IMR-90 (cell line): ENCODE data around the gene MCUR1. TPM values are rescaled to one million over a fixed set of nuclear protein-coding genes. Genes with fewer than 3 reads are reported as not detected.

Experiments
- ATAC-seq: fragments of 200-7000 bp; cut with Tn5 transposase; 2 replicates; pipeline ENCODE4 v1.9.1; 2020; ENCODE audit warnings: low read depth, mild to moderate bottlenecking, moderate library complexity
- Bru-seq: library from RNA; stranded (reverse); fragments of 400-500 nt; gene quantifications from one replicate; lab custom pipeline; 2021; lab: Mats Ljungman, UMichigan
- BruChase-seq, 2 experiments: library from RNA; stranded (reverse); fragments of 400-500 nt; gene quantifications; one replicate each; lab custom pipeline; 2021; lab: Mats Ljungman, UMichigan
- BruUV-seq: library from RNA; stranded (reverse); fragments of 400-500 nt; replicated peaks from 2 replicates; lab custom pipeline; 2021; lab: Mats Ljungman, UMichigan
- CTCF ChIA-PET: fragments of 300-600 bp; formaldehyde crosslinking; extraction: SDS; loops from one replicate; lab custom pipeline; 2021; ENCODE audit warnings: antibody characterized with exemption; lab: Yijun Ruan, JAX
- POLR2A ChIA-PET: fragments of 300-600 bp; sonication (Branson Sonifier 250); formaldehyde crosslinking; loops from one replicate; lab custom pipeline; 2022; ENCODE audit warnings: antibody characterized with exemption; ENCODE audit not compliant: unreplicated experiment; lab: Charles Lee
- DNase-seq: peaks from one replicate; pipeline ENCODE4 v3.0.0; 2013
- H2AFZ ChIP-seq: replicated peaks from 2 replicates; pipeline ENCODE3; 2013; ENCODE audit warnings: low read length, mild to moderate bottlenecking; ENCODE audit not compliant: poor library complexity
- H2AK5ac ChIP-seq: 2 replicates; pipeline ENCODE4 v1.6.1; 2013; ENCODE audit warnings: low read depth, low read length, inconsistent platforms
- H2AK9ac ChIP-seq: replicated peaks from 2 replicates; pipeline ENCODE3; 2013; ENCODE audit warnings: mild to moderate bottlenecking, low read depth, low read length, moderate library complexity; ENCODE audit not compliant: poor library complexity
- H2BK120ac ChIP-seq: 2 replicates; pipeline ENCODE4 v1.6.1; 2013; ENCODE audit warnings: low read depth, low read length, inconsistent platforms
- H2BK15ac ChIP-seq: 3 replicates; pipeline ENCODE4 v1.6.1; 2013; ENCODE audit warnings: low read depth, low read length, inconsistent platforms
- H2BK20ac ChIP-seq: 2 replicates; pipeline ENCODE4 v1.6.1; 2013; ENCODE audit warnings: low read depth, mild to moderate bottlenecking, inconsistent platforms, low read length, moderate library complexity
- H2BK5ac ChIP-seq: 2 replicates; pipeline ENCODE4 v1.6.1; 2013; ENCODE audit warnings: mild to moderate bottlenecking, low read depth, low read length, inconsistent platforms; ENCODE audit not compliant: poor library complexity, severe bottlenecking
- H3K14ac ChIP-seq: replicated peaks from 2 replicates; pipeline ENCODE4 v1.6.1; 2013; ENCODE audit warnings: low read depth, low read length, inconsistent platforms
- H3K18ac ChIP-seq: 2 replicates; pipeline ENCODE4 v1.6.1; 2013; ENCODE audit warnings: low read depth, low read length, control low read depth
- H3K23ac ChIP-seq: 2 replicates; pipeline ENCODE4 v1.6.1; 2013; ENCODE audit warnings: low read depth, low read length, inconsistent platforms
- H3K27ac ChIP-seq: 2 replicates; pipeline ENCODE4 v1.5.1; 2013; ENCODE audit warnings: mild to moderate bottlenecking, control low read depth, low read length; ENCODE audit not compliant: insufficient read depth
- H3K27me3 ChIP-seq: 2 replicates; pipeline ENCODE4 v1.6.1; 2013; ENCODE audit warnings: low read length; ENCODE audit not compliant: control insufficient read depth, insufficient read depth
- H3K36me3 ChIP-seq: 2 replicates; pipeline ENCODE4 v1.6.1; 2013; ENCODE audit warnings: low read length, mixed read lengths; ENCODE audit not compliant: control insufficient read depth, insufficient read depth
- H3K4ac ChIP-seq: 2 replicates; pipeline ENCODE4 v1.6.1; 2013; ENCODE audit warnings: low read depth, low read length, inconsistent platforms
- H3K4me1 ChIP-seq: 2 replicates; pipeline ENCODE4 v1.6.1; 2013; ENCODE audit warnings: low read length, mixed read lengths; ENCODE audit not compliant: control insufficient read depth, insufficient read depth
- H3K4me2 ChIP-seq: 2 replicates; pipeline ENCODE4 v1.6.1; 2013; ENCODE audit warnings: low read depth, mild to moderate bottlenecking, control low read depth, low read length, moderate library complexity
- H3K4me3 ChIP-seq: 2 replicates; pipeline ENCODE4 v1.5.1; 2013; ENCODE audit warnings: low read depth, mild to moderate bottlenecking, control low read depth, low read length, moderate library complexity; ENCODE audit not compliant: insufficient read depth
- H3K56ac ChIP-seq: 2 replicates; pipeline ENCODE4 v1.6.1; 2013; ENCODE audit warnings: low read length, inconsistent platforms; ENCODE audit not compliant: insufficient read depth; ENCODE audit errors: extremely low read depth
- H3K79me1 ChIP-seq, 2 experiments: 2 replicates each; pipeline ENCODE4 v1.6.1; 2013; ENCODE audit warnings: low read length in 2 of 2, inconsistent platforms in 1 of 2, low read depth in 1 of 2
- H3K9ac ChIP-seq: 2 replicates; pipeline ENCODE4 v1.6.1; 2013; ENCODE audit warnings: low read depth, low read length, control low read depth
- H3K9me1 ChIP-seq: 2 replicates; pipeline ENCODE4 v1.6.1; 2013; ENCODE audit warnings: low read length, inconsistent platforms; ENCODE audit not compliant: insufficient read depth
- H3K9me3 ChIP-seq: 2 replicates; pipeline ENCODE4 v1.6.1; 2013; ENCODE audit warnings: low read length; ENCODE audit not compliant: control insufficient read depth, insufficient read depth
- H4K20me1 ChIP-seq: 2 replicates; pipeline ENCODE4 v1.6.1; 2013; ENCODE audit warnings: low read length, inconsistent platforms; ENCODE audit not compliant: insufficient read depth
- H4K5ac ChIP-seq: 2 replicates; pipeline ENCODE4 v1.6.1; 2013; ENCODE audit warnings: mild to moderate bottlenecking, low read depth, low read length, control low read depth
- H4K8ac ChIP-seq, 2 experiments: 2 replicates each; pipeline ENCODE4 v1.6.1; 2013; ENCODE audit warnings: low read depth in 2 of 2, low read length in 2 of 2, control low read depth in 1 of 2, inconsistent platforms in 1 of 2
- H4K91ac ChIP-seq: 2 replicates; pipeline ENCODE4 v1.6.1; 2013; ENCODE audit warnings: low read depth, low read length, inconsistent platforms; ENCODE audit not compliant: insufficient read depth
- BHLHE40 ChIP-seq: fragments of 150-350 bp; IDR thresholded peaks from 2 replicates; pipeline ENCODE4 v1.6.1; 2016; ENCODE audit warnings: mild to moderate bottlenecking, low read depth, low read length
- ELK1 ChIP-seq: fragments of 150-350 bp; IDR thresholded peaks from 2 replicates; pipeline ENCODE4 v1.6.1; 2016; ENCODE audit warnings: low read depth, mild to moderate bottlenecking, low read length, moderate library complexity, borderline replicate concordance
- MAZ ChIP-seq: IDR thresholded peaks from 2 replicates; pipeline ENCODE4 v1.6.1; 2012; ENCODE audit warnings: low read depth, mild to moderate bottlenecking, low read length, improper control_type of control experiment, moderate library complexity, borderline replicate concordance
- MXI1 ChIP-seq: IDR thresholded peaks from 2 replicates; pipeline ENCODE4 v1.6.1; 2012; ENCODE audit warnings: low read depth, mild to moderate bottlenecking, low read length, moderate library complexity, borderline replicate concordance
- POLR2A ChIP-seq: IDR thresholded peaks from 2 replicates; pipeline ENCODE4 v1.6.1; 2012; ENCODE audit warnings: mild to moderate bottlenecking, low read depth, low read length
- RCOR1 ChIP-seq: IDR thresholded peaks from 2 replicates; pipeline ENCODE4 v1.6.1; 2012; ENCODE audit warnings: mild to moderate bottlenecking, low read length, improper control_type of control experiment; ENCODE audit not compliant: insufficient replicate concordance
- USF2 ChIP-seq: fragments of 150-350 bp; IDR thresholded peaks from 2 replicates; pipeline ENCODE4 v1.6.1; 2017; ENCODE audit warnings: mild to moderate bottlenecking, antibody characterized with exemption, low read length, low read depth
- WGBS, 2 experiments: methylation state at CpG; one replicate each; pipeline versions ENCODE4 v1.1.5 to v1.1.7; 2013; ENCODE audit warnings: missing lambda C conversion rate in 2 of 2; ENCODE audit not compliant: insufficient read length in 1 of 2; ENCODE audit errors: extremely low coverage in 2 of 2; 5-methylcytosine and 5-hydroxymethylcytosine counted together
- dilution Hi-C: fragments of 300-500 bp; cut with HindIII; formaldehyde crosslinking; loops from one replicate; pipeline ENCODE4 v1.14.3; 2018; ENCODE audit warnings: low sequenced_read_pairs; ENCODE audit not compliant: unreplicated experiment
- in situ Hi-C: fragments of 300-500 bp; cut with MboI; formaldehyde crosslinking; loops from 3 replicates; pipeline ENCODE4 v1.14.3; 2019; ENCODE audit warnings: low sequenced_read_pairs, inconsistent platforms, mixed read lengths
- intact Hi-C: fragments of 100-400 bp; cut with micrococcal nuclease; formaldehyde crosslinking; loops from 2 replicates; pipeline ENCODE4 v1.10.0; 2022
- long read RNA-seq: library from polyadenylated mRNA; unstranded; transcript quantifications from one replicate; pipeline ENCODE4 v2.0.0, GENCODE V29; 2021; ENCODE audit not compliant: unreplicated experiment
- polyA plus RNA-seq, 3 experiments: library from polyadenylated mRNA; depleted of rRNA; stranded (reverse); fragments of >200 nt; gene quantifications; 2 replicates each; pipeline ENCODE4 v1.2.3, GENCODE V29; 2012; ENCODE audit warnings: low replicate concordance in 1 of 3
- total RNA-seq: library from RNA; depleted of rRNA; stranded (reverse); fragments of >200 nt; gene quantifications from 2 replicates; pipeline ENCODE4 v1.2.3, GENCODE V29; 2012; rRNA removed
- TF ChIP-seq, protein P1 (sequence below): conservative IDR thresholded peaks from 2 replicates; pipeline ENCODE4 v1.5.1; 2012; ENCODE audit warnings: mild to moderate bottlenecking, low read depth, low read length, improper control_type of control experiment

Gene MCUR1
- 4.1 and 5.6 TPM in 2 replicates for total RNA-seq
- polyA plus RNA-seq (2012; rRNA removed), result 6.0 and 6.5 TPM in 2 replicates
- polyA plus RNA-seq (2012; cell fraction: cytosol; rRNA removed), result 3.9 and 4.3 TPM in 2 replicates
- polyA plus RNA-seq (2012; cell fraction: nucleus; rRNA removed; ENCODE audit: low replicate concordance), result 2.6 and 2.7 TPM in 2 replicates
- percentile 63 among the genes with signal in this experiment for Bru-seq, nascent RNA
- percentile 69 among the genes with signal in this experiment for BruChase-seq, experiment 1, labeled RNA remaining after a 6-hour chase
- BruChase-seq, experiment 2, labeled RNA remaining after a 2-hour chase, result percentile 58 among the genes with signal in this experiment
- long read RNA-seq, full-length matches to known transcripts, result 13 of 18 reads
- long read RNA-seq, partial matches to known transcripts, result 0 of 18 reads
- long read RNA-seq, other reads (novel, unspliced or antisense), result 5 of 18 reads

DNA sequence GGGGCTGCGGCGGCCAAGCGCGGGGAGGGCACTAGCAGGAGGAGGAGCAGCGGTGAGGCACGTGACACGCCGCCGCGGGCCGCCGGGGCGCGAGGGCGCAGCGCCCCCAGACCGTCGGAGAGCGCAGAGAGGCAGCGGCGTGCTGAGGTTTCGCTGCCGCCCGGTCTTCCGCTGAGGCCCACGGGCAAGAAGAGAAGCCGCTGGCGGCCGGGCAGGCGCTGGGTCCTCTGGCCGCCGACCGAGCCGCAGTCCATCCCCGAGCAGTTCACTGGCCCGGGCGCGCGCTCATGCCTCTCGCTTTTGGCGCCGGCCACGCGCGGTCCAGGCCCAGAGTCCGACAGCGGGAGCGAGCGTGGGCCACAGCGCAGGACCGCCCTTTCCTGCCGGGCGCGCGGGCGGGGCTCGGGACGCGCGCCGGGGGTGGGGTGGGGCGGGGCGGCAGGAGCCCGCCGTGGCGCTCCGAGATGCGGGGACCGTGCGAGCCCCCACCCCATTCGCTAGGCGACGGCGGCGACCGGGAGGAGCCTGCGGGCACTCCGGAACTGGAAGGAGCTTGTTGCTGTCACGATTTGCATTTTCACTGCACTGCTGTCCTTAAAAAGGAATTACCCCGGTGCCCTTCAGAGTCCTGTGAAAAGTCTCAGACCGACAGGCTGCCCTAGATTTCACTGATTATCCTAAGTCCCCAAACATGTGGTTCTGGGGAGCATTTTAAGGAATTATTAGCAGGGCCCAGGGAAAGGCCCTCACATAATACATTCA, at the start of gene MCUR1:
Gene MCUR1 (minus strand): TSS at position 382 of the 762 bp plus-strand sequence. CDS start 128 bp downstream, at position 254.
- peak within 1 kb of the TSS; percentile 45 for H3K56ac ChIP-seq
- ATAC-seq, result peak; percentile 89
- peak within 1 kb of the TSS; percentile 23; the same call in 1 of the 2 replicates for H4K91ac ChIP-seq
- BruUV-seq, result no TSS peak
- peak within 1 kb of the TSS; percentile 87 for H2AK9ac ChIP-seq
- H3K9me3 ChIP-seq, result no peaks in the 10 kb centered on the region
- H2BK15ac ChIP-seq, result no peak within 1 kb of the TSS; the same call in 2 of the 3 replicates
- peak within 1 kb of the TSS; percentile 72; the same call in 1 of the 2 replicates for H3K4ac ChIP-seq
- no peaks in the 10 kb centered on the region for H3K4me1 ChIP-seq
- dilution Hi-C loops (no loop called here), in situ Hi-C loops (no loop called here), intact Hi-C loops (no loop called here)
- peak within 1 kb of the TSS; percentile 70 for H3K9ac ChIP-seq
- peak within 1 kb of the TSS; percentile 52; the same call in 1 of the 2 replicates for H2BK120ac ChIP-seq
- H3K18ac ChIP-seq, result no peak within 1 kb of the TSS; the same call in 1 of the 2 replicates
- peaks cover 6% of the 10 kb centered on the region; the same call in 1 of the 2 replicates for H3K9me1 ChIP-seq
- WGBS, 2 experiments, result 1% methylated on average over 33 of the region's 81 CpGs; no CpG with 5 or more reads in 1 of the 2 experiments
- H3K4me2 ChIP-seq, result peak within 1 kb of the TSS; percentile 90
- POLR2A ChIA-PET, result no interaction called here
- H2AFZ ChIP-seq, result peak within 1 kb of the TSS; percentile 98
- H3K27ac ChIP-seq, result peak within 1 kb of the TSS; percentile 82
- no peak within 1 kb of the TSS for H2BK20ac ChIP-seq
- H3K27me3 ChIP-seq, result no peaks in the 10 kb centered on the region
- peaks cover 18 to 32% of the 10 kb centered on the region in 2 experiments for H3K79me1 ChIP-seq
- peak within 1 kb of the TSS; percentile 47 for H4K5ac ChIP-seq
- no peak within 1 kb of the TSS for H2AK5ac ChIP-seq
- peak within 1 kb of the TSS; percentile 48 for H3K14ac ChIP-seq
- peak within 1 kb of the TSS; percentile 68 for H2BK5ac ChIP-seq
- H4K8ac ChIP-seq, result peak within 1 kb of the TSS; percentile 27 to 59
- CTCF ChIA-PET, result no interaction called here
- peaks cover 3% of the 10 kb centered on the region for H4K20me1 ChIP-seq
- DNase-seq, result peak; percentile 74
- H3K4me3 ChIP-seq, result peak within 1 kb of the TSS; percentile 86
- no peaks in the 10 kb centered on the region for H3K36me3 ChIP-seq
- TF ChIP-seq BHLHE40 (peak; percentile 81), USF2 (peak; percentile 92), MAZ (peak; percentile 90), RCOR1 (no peak), MXI1 (0 out of 2 replicates have a peak, but pooled peaks have one; percentile 13), ELK1 (no peak), POLR2A (peak; percentile 80)
- TF ChIP-seq, protein P1, sequence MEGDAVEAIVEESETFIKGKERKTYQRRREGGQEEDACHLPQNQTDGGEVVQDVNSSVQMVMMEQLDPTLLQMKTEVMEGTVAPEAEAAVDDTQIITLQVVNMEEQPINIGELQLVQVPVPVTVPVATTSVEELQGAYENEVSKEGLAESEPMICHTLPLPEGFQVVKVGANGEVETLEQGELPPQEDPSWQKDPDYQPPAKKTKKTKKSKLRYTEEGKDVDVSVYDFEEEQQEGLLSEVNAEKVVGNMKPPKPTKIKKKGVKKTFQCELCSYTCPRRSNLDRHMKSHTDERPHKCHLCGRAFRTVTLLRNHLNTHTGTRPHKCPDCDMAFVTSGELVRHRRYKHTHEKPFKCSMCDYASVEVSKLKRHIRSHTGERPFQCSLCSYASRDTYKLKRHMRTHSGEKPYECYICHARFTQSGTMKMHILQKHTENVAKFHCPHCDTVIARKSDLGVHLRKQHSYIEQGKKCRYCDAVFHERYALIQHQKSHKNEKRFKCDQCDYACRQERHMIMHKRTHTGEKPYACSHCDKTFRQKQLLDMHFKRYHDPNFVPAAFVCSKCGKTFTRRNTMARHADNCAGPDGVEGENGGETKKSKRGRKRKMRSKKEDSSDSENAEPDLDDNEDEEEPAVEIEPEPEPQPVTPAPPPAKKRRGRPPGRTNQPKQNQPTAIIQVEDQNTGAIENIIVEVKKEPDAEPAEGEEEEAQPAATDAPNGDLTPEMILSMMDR, result peak; percentile 28; the same call in 1 of the 2 replicates
- H3K23ac ChIP-seq, result peak within 1 kb of the TSS; percentile 14; the same call in 1 of the 2 replicates
